SHP77 treated with DMSO at 0.1 percent for 48 hours (cell line): Measurements from ENCODE around the gene LRP11.
A peak's percentile ranks its signal among the peaks of the same experiment; 100 is the strongest.
"Not testable (repeated sequence)": the region's sequence is repeated elsewhere in the genome, so short reads cannot be mapped to it uniquely, and the experiment has no call there.

ENCODE experiments used
- DNase-seq: peaks from one replicate; lab custom pipeline; 2025; lab: John Stamatoyannopoulos, UW

Gene LRP11

GRCh38 chr6:149848343-149848742 lies 15.8 kb downstream of the LRP11 start:
- DNase-seq = not testable (repeated sequence)

DNA sequence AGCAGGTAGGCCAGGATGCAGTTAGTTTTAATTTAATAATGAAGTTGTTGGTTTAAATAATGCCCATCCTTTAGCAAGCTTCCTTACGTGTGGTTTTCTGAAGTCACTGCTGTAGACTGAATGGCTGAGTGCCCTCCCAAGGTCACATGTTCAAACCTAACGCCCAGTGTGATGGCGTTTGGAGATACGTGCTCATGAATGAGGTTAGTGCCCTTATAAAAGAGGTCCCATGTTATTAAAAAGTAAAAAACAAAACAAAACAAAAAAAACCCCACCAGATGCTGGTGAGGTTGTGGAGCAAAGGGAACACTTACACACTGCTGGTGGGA lies 16.3 kb downstream of the LRP11 start:
- DNase-seq = no peak

GRCh38 chr6:149846321-149846720 lies 17.8 kb downstream of the LRP11 start:
- peak; percentile 30 for DNase-seq

GRCh38 chr6:149845549-149845948 lies 18.6 kb downstream of the LRP11 start:
- no peak for DNase-seq

- no peak for DNase-seq
Observed at GRCh38 chr6:149844480-149844879, 19.7 kb downstream of the LRP11 start.

GRCh38 chr6:149844036-149844435 lies 20.1 kb downstream of the LRP11 start:
- not testable (repeated sequence) for DNase-seq

- DNase-seq = no peak
Observed at GRCh38 chr6:149843051-149843633, 21.0 kb downstream of the LRP11 start.

- no peak for DNase-seq
Observed at GRCh38 chr6:149842331-149842730, 21.8 kb downstream of the LRP11 start.

DNA sequence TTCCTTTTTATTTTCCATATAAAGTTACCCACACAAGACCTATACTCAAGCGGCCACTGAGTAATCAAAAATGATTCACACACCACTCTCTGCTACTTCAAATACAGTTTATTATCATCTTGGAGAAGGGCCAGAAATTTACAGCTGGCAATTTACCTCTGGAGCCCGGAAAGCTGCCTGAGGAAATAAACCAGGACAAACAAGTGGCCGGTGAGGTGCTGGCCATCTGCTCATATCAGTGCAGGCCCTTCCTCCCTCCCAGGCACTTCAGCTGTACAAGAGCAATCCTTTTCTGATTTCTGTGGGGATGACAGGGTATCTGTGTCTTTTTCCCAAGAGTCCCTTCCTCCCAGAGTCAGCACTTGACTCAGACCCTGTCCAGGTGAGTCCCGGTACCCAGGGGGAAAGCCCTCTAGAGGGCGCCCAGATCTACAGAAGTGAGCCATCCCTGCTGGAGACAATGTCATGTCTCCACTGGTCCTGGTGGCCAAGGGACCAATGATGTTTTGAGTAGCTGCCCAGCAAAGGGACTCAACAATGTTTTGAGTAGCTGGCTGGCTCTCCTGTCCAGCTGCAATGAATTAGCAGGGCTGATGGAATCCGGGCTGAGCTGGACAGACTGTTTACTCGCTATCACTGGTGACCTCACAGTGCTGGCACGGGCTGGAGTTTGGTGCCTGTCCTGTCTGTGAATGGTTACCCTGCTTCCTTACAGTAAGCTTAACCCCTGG lies 23.6 kb downstream of the LRP11 start:
- DNase-seq = peak; percentile 97

DNA sequence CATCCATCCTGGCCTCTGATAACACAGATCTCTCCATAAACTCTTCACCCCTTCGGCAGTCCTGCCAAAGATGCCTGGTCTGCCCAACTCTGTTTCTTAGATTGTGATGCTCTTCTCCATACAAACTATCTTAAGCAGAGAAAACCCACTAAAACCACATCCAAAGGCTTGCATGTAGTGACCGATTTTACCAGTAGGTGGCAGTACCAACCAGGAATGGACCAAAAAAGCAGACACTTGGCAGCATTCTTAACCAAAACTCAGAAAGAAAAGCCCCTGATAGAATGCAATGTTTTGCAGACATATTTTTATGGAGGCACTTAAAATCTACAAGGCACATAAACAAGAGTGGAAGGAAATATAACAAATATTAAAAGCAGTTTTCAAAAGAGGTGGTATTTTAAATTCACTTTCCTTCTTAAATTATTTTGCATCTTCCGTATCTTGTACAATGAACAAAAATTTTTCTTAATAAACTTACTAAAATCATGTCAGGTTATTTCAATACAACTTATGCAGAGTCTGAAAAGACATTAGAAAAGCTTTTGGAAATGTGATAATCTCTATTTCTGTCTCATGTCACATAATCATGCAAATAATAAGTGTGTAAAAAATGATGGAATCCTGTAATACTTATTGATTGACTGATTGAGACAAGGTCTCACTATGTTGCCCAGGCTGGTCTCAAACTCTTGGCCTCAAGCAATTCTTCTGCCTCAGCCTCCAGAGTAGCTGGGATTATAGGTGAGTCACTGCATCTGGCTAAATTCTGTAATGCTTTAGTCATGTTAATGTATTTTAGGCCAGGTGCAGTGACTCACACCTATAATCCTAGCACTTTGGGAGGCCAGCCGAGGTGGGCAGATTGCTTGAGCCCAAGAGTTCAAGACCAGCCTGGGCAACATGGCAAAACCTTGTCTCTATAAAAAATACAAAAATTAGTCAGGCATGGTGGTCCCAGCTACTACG lies 29.4 kb downstream of the LRP11 start:
- no peak for DNase-seq

DNA sequence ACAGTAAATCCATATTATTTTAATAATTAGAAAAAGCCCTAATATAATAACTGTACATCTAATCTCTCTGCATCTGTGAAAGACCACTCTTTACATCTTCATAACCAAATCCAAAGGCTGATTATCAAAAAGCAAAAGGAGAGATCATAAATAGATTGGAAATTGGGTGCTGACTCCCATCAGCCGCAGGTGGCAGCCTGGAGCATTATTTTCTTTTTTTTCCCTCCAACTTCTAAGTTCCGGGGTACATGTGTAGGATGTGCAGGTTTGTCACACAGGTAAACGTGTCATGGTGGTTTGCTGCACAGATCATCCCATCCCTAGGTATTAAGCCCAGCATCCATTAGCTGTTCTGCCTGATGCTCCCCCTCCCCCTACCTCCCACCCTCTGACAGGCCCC lies 30.5 kb downstream of the LRP11 start:
- no peak for DNase-seq

DNA sequence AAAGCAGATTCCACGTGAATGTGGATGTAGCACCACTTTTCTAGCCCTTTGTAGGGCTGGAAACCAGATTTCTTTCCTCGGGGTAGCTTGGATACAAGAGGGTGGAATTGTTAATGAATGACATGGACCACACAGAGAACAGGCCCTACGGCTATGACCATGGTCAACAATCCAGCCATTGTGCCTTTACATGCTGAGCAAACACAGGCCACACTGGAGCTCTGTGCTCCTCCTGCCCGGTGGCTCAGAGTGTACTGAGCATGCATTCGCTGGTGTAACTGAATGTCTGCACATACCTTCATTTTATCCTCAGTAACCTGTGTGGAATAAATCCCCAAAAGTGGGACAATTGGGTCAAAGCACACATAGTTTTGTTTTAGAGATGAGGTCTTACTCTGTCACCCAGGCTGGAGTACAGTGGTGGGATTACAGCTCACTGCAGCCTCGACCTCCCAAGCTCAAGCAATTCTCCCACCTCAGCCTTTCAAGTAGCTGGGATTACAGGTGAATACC lies 32.8 kb downstream of the LRP11 start:
- no peak for DNase-seq

DNA sequence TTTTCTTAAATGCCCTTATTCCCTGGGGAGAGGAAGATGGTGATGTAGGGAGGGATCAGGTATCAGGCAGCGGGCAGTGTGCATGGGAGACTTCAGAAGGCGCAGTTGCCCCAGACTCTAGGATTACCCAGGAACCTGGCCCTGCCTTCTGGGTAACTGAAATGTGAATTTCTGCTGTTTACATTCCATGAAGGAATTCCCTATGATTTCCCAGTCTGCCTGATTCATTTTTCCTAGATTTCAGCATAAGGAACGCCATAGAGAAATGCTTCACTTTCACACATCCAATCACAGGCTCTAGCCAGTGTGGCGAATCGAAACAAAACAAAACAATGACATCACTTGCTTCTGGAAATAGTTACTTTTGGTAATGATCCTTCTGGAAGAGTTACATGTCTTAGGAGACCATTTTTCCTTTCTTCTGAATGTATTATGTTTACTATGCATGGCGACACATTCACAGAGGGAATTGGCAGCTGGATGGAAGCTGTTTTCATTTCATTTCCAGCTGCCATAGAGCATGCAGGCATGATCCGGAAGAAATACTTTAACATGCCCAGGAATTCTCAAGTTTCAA lies 33.3 kb downstream of the LRP11 start:
- DNase-seq = no peak

DNA sequence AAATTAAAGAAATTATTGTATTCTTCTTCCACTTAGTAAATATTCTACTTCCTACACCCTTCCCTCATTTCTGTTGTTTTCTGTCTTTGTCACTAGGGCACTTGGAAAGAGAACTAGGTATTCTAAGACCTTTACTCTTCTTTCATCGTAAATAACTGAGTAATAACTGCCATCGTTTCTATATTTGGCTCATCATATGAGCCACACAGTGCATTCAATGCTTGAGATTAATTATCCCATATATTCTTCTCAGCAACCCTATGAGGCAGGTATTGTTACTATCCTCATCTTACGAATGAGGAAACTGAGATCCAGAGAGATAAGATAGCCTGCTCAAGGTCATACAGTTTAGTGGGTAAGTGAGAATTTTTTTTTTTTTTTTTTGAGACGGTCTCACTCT lies 38.9 kb downstream of the LRP11 start:
- no peak for DNase-seq

- DNase-seq = no peak
Observed at GRCh38 chr6:149823013-149823412, 41.1 kb downstream of the LRP11 start.

DNA sequence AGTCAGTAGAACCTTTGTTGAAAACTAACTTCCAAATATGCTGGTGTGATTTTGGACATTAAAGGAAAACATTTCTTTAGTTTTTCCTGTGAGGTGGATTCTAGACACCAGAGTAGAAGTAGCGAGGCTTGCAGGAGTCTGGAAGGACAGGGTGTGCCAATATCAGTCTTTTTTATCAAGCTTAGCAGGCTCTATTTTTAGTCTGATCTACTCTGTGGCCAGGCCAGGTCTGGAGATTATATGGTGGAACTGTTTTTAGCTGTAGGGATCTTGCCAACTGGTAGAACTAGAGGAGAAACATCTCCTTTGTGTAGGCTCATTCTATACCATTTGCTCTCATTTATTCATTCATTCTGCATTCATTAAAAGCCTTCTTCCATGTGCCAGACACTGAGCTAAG lies 42.7 kb downstream of the LRP11 start:
- no peak for DNase-seq

GRCh38 chr6:149820506-149820905 lies 43.7 kb downstream of the LRP11 start:
- no peak for DNase-seq

GRCh38 chr6:149815788-149816187 lies 48.4 kb downstream of the LRP11 start:
- DNase-seq = no peak

- DNase-seq = no peak
Observed at GRCh38 chr6:149813351-149813750, 50.8 kb downstream of the LRP11 start.

DNA sequence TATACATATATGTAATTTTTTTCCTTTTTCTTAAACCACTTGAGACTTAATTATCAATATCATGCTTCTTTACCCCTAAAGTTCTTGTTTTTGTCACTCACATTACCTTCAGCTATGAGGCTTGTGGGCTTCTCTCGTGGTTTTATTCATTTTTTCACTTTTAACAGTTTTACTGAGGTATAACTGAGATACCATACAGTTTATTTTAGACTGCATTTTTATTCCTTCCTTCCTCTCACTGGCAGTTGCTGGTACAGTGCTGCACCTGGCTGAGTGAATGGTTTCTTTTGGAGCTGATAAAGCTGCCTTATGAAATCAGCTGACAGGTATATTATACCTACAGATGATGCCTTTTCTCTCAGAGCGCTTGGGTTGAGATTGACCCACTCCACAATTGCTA lies 54.4 kb downstream of the LRP11 start:
- no peak for DNase-seq

DNA sequence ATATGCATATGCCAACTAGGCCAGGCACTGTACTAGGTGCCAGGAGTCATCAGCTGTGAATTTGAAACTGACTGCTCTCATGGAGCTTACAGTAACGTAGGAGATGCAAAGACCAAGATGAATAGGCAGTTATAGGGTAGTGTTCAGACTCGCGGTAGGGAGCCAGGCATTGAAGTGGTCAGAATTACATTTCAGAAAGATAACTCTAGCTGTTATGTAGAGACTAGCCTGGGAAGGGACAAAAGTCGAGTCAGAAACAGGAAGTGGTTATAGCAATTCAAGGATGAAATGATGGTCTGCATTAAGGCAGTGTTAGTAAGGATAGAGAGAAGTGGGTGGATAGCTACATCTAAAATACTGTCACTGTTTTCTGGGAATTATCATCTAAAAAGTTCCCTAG lies 58.0 kb downstream of the LRP11 start:
- DNase-seq = no peak

GRCh38 chr6:149783551-149783950 lies 80.6 kb downstream of the LRP11 start:
- no peak for DNase-seq
